Fibroblast of lung (primary cell): Measurements from ENCODE around the gene DHX57. TPM values are rescaled to one million over a fixed set of nuclear protein-coding genes. Genes with fewer than 3 reads are reported as not detected.
A peak's percentile ranks its signal among the peaks of the same experiment; 100 is the strongest.

ENCODE experiments used
- DNase-seq, 2 donors: peaks; one replicate each; pipeline versions ENCODE4 v3.0.0 to v3.0.0-alpha.2; 2010; ENCODE audit warnings: low read depth in 2 of 2
- H2AFZ ChIP-seq: 2 replicates; pipeline ENCODE4 v1.5.1; 2012; ENCODE audit warnings: low read length, control low read depth, inconsistent platforms
- H3K27ac ChIP-seq: 2 replicates; pipeline ENCODE4 v1.5.1; 2011; ENCODE audit warnings: low read length, control low read depth; ENCODE audit not compliant: insufficient read depth
- H3K27me3 ChIP-seq: 2 replicates; pipeline ENCODE4 v1.5.1; 2011; ENCODE audit warnings: mild to moderate bottlenecking, low read length; ENCODE audit not compliant: control insufficient read depth, insufficient read depth
- H3K36me3 ChIP-seq: 2 replicates; pipeline ENCODE4 v1.5.1; 2011; ENCODE audit warnings: low read length; ENCODE audit not compliant: control insufficient read depth, insufficient read depth
- H3K4me1 ChIP-seq: 2 replicates; pipeline ENCODE4 v1.5.1; 2011; ENCODE audit warnings: low read length; ENCODE audit not compliant: control insufficient read depth, insufficient read depth; ENCODE audit errors: extremely low read depth
- H3K4me2 ChIP-seq: 2 replicates; pipeline ENCODE4 v1.5.1; 2011; ENCODE audit warnings: low read length, control low read depth; ENCODE audit not compliant: insufficient read depth; ENCODE audit errors: extremely low read depth
- H3K4me3 ChIP-seq, 4 experiments: fragments of 200-600 bp in 1 of 4; sonication (generic) in 1 of 4; replicated peaks in 1 of 4; 2 replicates each; pipeline ENCODE4 v1.5.1; 2011 to 2016; ENCODE audit warnings: low read length in 4 of 4, low read depth in 3 of 4, mild to moderate bottlenecking in 3 of 4, control low read depth in 2 of 4, inconsistent platforms in 1 of 4, mixed read lengths in 1 of 4; ENCODE audit not compliant: insufficient read depth in 1 of 4; ENCODE audit errors: control extremely low read depth in 1 of 4
- H3K79me2 ChIP-seq: 2 replicates; pipeline ENCODE4 v1.5.1; 2012; ENCODE audit warnings: mild to moderate bottlenecking, low read length, inconsistent platforms; ENCODE audit not compliant: control insufficient read depth, insufficient read depth
- H3K9ac ChIP-seq: 2 replicates; pipeline ENCODE4 v1.5.1; 2011; ENCODE audit warnings: mild to moderate bottlenecking, low read length, control low read depth; ENCODE audit not compliant: insufficient read depth
- H3K9me3 ChIP-seq: 2 replicates; pipeline ENCODE4 v1.5.1; 2012; ENCODE audit warnings: low read depth, low read length; ENCODE audit not compliant: control insufficient read depth, insufficient read depth
- H4K20me1 ChIP-seq: 2 replicates; pipeline ENCODE4 v1.5.1; 2011; ENCODE audit warnings: low read length; ENCODE audit not compliant: control insufficient read depth, insufficient read depth; ENCODE audit errors: extremely low read depth
- EZH2 ChIP-seq: IDR thresholded peaks from 2 replicates; pipeline ENCODE4 v1.5.1; 2012; ENCODE audit warnings: low read length, control low read depth, mild to moderate bottlenecking; ENCODE audit errors: missing control alignments
- polyA minus RNA-seq: library from RNA; depleted of rRNA, polyadenylated mRNA; stranded (reverse); fragments of >200 nt; gene quantifications from 2 replicates; pipeline ENCODE4 v1.2.3, GENCODE V29; 2011; ENCODE audit warnings: low replicate concordance
- polyA plus RNA-seq, 2 donors: library from polyadenylated mRNA; depleted of rRNA in 1 of 2; stranded (reverse) in 1 of 2; unstranded in 1 of 2; fragments of >200 nt; gene quantifications; 2 replicates each; pipeline ENCODE4 v1.2.1, GENCODE V29; 2011 to 2012; ENCODE audit warnings: missing spikeins in 1 of 2
- total RNA-seq: library from RNA; depleted of rRNA; stranded (reverse); fragments of >200 nt; gene quantifications from 2 replicates; pipeline ENCODE4 v1.2.1, GENCODE V29; 2014
- TF ChIP-seq, protein P1 (sequence below), 2 donors: IDR thresholded peaks in 1 of 2; conservative IDR thresholded peaks in 1 of 2; 1 replicate in 1 of 2; 2 replicates in 1 of 2; pipeline ENCODE4 v1.5.1; 2011 to 2012; ENCODE audit warnings: low read length in 2 of 2, control low read depth in 1 of 2, inconsistent platforms in 1 of 2, low read depth in 1 of 2, mild to moderate bottlenecking in 1 of 2

DHX57 gene, protein sequence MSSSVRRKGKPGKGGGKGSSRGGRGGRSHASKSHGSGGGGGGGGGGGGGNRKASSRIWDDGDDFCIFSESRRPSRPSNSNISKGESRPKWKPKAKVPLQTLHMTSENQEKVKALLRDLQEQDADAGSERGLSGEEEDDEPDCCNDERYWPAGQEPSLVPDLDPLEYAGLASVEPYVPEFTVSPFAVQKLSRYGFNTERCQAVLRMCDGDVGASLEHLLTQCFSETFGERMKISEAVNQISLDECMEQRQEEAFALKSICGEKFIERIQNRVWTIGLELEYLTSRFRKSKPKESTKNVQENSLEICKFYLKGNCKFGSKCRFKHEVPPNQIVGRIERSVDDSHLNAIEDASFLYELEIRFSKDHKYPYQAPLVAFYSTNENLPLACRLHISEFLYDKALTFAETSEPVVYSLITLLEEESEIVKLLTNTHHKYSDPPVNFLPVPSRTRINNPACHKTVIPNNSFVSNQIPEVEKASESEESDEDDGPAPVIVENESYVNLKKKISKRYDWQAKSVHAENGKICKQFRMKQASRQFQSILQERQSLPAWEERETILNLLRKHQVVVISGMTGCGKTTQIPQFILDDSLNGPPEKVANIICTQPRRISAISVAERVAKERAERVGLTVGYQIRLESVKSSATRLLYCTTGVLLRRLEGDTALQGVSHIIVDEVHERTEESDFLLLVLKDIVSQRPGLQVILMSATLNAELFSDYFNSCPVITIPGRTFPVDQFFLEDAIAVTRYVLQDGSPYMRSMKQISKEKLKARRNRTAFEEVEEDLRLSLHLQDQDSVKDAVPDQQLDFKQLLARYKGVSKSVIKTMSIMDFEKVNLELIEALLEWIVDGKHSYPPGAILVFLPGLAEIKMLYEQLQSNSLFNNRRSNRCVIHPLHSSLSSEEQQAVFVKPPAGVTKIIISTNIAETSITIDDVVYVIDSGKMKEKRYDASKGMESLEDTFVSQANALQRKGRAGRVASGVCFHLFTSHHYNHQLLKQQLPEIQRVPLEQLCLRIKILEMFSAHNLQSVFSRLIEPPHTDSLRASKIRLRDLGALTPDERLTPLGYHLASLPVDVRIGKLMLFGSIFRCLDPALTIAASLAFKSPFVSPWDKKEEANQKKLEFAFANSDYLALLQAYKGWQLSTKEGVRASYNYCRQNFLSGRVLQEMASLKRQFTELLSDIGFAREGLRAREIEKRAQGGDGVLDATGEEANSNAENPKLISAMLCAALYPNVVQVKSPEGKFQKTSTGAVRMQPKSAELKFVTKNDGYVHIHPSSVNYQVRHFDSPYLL (N-terminal part only)
- total RNA-seq = 20.5 and 23.5 TPM in 2 replicates
- 17.6 and 18.5 TPM in 2 replicates for polyA plus RNA-seq
- 12.9 TPM in 2 replicates for polyA plus RNA-seq (2012)
- 13.9 and 17.2 TPM in 2 replicates for polyA minus RNA-seq

DNA sequence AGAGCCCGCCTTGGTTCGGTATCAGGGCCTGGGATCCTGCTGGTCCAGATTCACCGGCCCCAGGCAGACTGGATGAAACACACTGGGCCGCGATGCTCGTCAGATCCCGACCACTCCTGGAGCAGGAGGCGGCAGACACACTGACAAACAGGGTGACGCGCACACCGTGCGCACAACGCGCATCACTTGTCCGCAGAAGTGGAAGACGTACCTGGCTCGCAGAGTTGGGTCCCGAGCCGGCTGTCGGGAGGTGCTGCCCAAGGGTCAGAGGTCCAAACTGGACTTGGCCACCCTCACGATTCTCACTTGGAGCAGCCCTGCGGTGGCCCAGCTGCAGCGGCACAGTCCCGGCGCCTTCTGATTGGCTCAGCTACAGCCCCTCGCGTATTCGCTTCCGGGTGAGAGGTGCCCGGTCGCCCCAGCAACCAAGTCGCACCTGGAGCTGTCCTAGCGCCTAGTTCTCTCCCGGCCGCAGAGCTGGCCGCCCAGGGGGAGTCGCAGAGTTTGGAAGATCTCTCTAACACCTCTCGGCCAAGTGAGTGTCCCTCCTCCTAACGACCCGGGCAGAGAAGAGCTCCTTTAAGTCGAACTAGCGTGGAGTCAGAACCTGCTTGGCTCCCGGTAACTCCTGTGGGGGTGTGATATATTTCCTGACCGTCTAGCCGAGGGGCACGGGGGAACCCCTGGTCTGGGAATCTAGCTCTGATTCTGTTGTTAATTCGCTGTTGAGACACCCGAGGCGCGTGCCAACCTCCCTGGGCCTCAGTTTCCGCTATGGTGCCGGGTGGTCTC lies at the start of gene DHX57, which contains the start of gene MORN2:
Gene DHX57, minus strand, starts transcription at position 359 of the 792 bp plus-strand sequence. CDS start 7,529 bp downstream, outside the sequence.
Gene MORN2, plus strand, starts transcription at position 401 of the 792 bp plus-strand sequence.
- H3K4me1 ChIP-seq = peaks cover 3% of the 10 kb centered on the region
- H3K79me2 ChIP-seq = peaks cover 15% of the 10 kb centered on the region
- H3K9me3 ChIP-seq = no peaks in the 10 kb centered on the region
- H3K27me3 ChIP-seq = no peaks in the 10 kb centered on the region
- H3K9ac ChIP-seq = peak within 1 kb of the TSS; percentile 63
- TF ChIP-seq, protein P1, sequence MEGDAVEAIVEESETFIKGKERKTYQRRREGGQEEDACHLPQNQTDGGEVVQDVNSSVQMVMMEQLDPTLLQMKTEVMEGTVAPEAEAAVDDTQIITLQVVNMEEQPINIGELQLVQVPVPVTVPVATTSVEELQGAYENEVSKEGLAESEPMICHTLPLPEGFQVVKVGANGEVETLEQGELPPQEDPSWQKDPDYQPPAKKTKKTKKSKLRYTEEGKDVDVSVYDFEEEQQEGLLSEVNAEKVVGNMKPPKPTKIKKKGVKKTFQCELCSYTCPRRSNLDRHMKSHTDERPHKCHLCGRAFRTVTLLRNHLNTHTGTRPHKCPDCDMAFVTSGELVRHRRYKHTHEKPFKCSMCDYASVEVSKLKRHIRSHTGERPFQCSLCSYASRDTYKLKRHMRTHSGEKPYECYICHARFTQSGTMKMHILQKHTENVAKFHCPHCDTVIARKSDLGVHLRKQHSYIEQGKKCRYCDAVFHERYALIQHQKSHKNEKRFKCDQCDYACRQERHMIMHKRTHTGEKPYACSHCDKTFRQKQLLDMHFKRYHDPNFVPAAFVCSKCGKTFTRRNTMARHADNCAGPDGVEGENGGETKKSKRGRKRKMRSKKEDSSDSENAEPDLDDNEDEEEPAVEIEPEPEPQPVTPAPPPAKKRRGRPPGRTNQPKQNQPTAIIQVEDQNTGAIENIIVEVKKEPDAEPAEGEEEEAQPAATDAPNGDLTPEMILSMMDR (conservative IDR thresholded peaks at IDR 0.05 in 1 of 2, IDR thresholded peaks at IDR 0.05 in 1 of 2; ENCODE audit: low read depth in 1 of 2, low read length in 2 of 2) = no peak
- TF ChIP-seq EZH2 = no peak
- no peaks in the 10 kb centered on the region for H4K20me1 ChIP-seq
- H3K36me3 ChIP-seq = no peaks in the 10 kb centered on the region
- peak within 1 kb of the TSS; percentile 92 for H3K4me2 ChIP-seq
- peak within 1 kb of the TSS; percentile 84 for H3K27ac ChIP-seq
- H2AFZ ChIP-seq = peak within 1 kb of the TSS; percentile 96
- peak; percentile 79 to 80 for DNase-seq
- peak within 1 kb of the TSS; percentile 67 to 97 (median 94) for H3K4me3 ChIP-seq

DNA sequence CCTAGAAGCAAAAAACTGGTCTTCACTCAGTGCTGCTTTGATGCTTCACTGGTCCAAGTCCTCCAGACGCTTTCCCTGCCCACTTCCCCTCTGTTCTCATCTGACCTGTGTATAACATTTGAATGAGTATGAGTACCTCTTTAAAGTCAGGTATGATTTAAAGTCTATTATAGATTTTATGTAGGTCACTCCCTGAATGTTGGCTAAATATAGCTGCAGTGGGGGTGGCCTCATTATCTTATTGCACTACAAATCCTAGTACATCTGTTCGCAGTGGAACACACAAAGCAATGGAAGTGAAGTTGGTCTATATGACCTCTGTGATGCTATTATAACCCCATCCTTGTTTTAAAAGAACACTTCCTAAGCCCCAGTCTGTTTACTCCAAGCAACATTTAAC lies 47.2 kb upstream of the DHX57 start:
- TF ChIP-seq EZH2 = no peak
- TF ChIP-seq, protein P1 (conservative IDR thresholded peaks at IDR 0.05 in 1 of 2, IDR thresholded peaks at IDR 0.05 in 1 of 2; ENCODE audit: low read depth in 1 of 2, low read length in 2 of 2) = no peak

More for the DNA sequence above, 47.2 kb upstream of the DHX57 start:
- no peaks in the 10 kb centered on the region for H3K36me3 ChIP-seq
- no peak overlapping the region for H3K4me2 ChIP-seq
- H3K27me3 ChIP-seq = no peaks in the 10 kb centered on the region
- no peaks in the 10 kb centered on the region for H3K4me1 ChIP-seq
- DNase-seq = no peak
- H2AFZ ChIP-seq = no peak overlapping the region
- H3K27ac ChIP-seq = no peak overlapping the region
- H3K4me3 ChIP-seq = no peak overlapping the region
- H4K20me1 ChIP-seq = no peaks in the 10 kb centered on the region
- H3K9me3 ChIP-seq = no peaks in the 10 kb centered on the region
- no peak overlapping the region for H3K9ac ChIP-seq
- no peaks in the 10 kb centered on the region for H3K79me2 ChIP-seq
